Islet of Langerhans (tissue), 1 donor: ENCODE data around the gene CYLD.

Experiments used
- FAIRE-seq: peaks from one replicate; lab custom pipeline; 2011; peaks lifted over from hg19 to GRCh38; lab: Jason Lieb, UNC

The CYLD gene

GRCh38 chr16:50740736-50741135, 1.1 kb upstream of the CYLD start:
- FAIRE-seq: no peak

GRCh38 chr16:50741225-50741780, 583 bp upstream of the CYLD start:
- FAIRE-seq: no peak

- no peak for FAIRE-seq
Measured at GRCh38 chr16:50742576-50743200, 802 bp downstream of the CYLD start.

- FAIRE-seq: no peak
Measured at GRCh38 chr16:50743581-50744225, 1.8 kb downstream of the CYLD start.

GRCh38 chr16:50744881-50745280, 3.0 kb downstream of the CYLD start:
- no peak for FAIRE-seq

- no peak for FAIRE-seq
Measured at GRCh38 chr16:50745940-50746339, 4.1 kb downstream of the CYLD start.

GRCh38 chr16:50747207-50747956, 5.5 kb downstream of the CYLD start:
- FAIRE-seq: peak; percentile 55

GRCh38 chr16:50751528-50751927, 9.6 kb downstream of the CYLD start:
- no peak for FAIRE-seq

GRCh38 chr16:50752471-50753235, 10.8 kb downstream of the CYLD start:
- no peak for FAIRE-seq

GRCh38 chr16:50756473-50756872, 14.6 kb downstream of the CYLD start:
- FAIRE-seq: no peak

- no peak for FAIRE-seq
Measured at GRCh38 chr16:50761267-50761666, 19.4 kb downstream of the CYLD start.

- no peak for FAIRE-seq
Measured at GRCh38 chr16:50762241-50762640, 20.4 kb downstream of the CYLD start.

- no peak for FAIRE-seq
Measured at GRCh38 chr16:50763211-50763610, 21.3 kb downstream of the CYLD start.

GRCh38 chr16:50765260-50765659, 23.4 kb downstream of the CYLD start:
- FAIRE-seq: no peak

GRCh38 chr16:50765861-50766260, 24.0 kb downstream of the CYLD start:
- no peak for FAIRE-seq

GRCh38 chr16:50767197-50767596, 25.3 kb downstream of the CYLD start:
- FAIRE-seq: no peak

- no peak for FAIRE-seq
Measured at GRCh38 chr16:50771366-50771765, 29.5 kb downstream of the CYLD start.

GRCh38 chr16:50774405-50774804, 32.5 kb downstream of the CYLD start:
- no peak for FAIRE-seq

- FAIRE-seq: peak; percentile 21
Measured at GRCh38 chr16:50774960-50775359, 33.1 kb downstream of the CYLD start.

GRCh38 chr16:50776037-50776436, 34.2 kb downstream of the CYLD start:
- FAIRE-seq: no peak

GRCh38 chr16:50778284-50779163, 36.6 kb downstream of the CYLD start:
- FAIRE-seq: no peak
